ENCODE results near the gene ZNF57.
"Not testable (repeated sequence)": the region's sequence is repeated elsewhere in the genome, so short reads cannot be mapped to it uniquely, and the experiment has no call there.

The ZNF57 gene

DNA sequence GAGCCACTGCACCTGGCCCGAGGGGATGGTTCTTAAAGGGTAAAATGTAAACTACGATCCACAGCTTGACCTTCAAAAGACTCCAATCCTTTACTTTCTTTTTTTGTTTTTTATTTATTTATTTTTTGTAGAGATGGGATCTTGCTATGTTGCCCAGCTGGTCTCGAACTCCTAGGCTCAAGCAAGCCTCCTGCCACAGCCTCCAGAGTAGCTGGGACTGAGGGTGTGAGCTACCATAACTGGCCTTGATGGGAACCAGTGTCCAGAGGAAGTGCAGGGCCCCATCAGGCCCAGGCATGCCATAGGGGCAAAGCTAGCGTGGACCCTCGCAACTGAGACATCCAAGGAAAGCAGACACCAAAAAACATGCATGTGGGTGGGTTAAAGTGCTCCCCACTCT lies 62.4 kb downstream of the ZNF57 start:
- Histone ChIP-seq H4K20me1 (ENCODE audit: insufficient read depth, low read length) (no peaks in the 10 kb centered on the region), H3K9me3 (ENCODE audit: low read length) (no peaks in the 10 kb centered on the region), H2AFZ (ENCODE audit: low read length) (no peak overlapping the region), H3K36me3 (ENCODE audit: insufficient read depth, low read length) (no peaks in the 10 kb centered on the region), H3K4me3 (ENCODE audit: low read depth, low read length, poor library complexity, severe bottlenecking) (no peak overlapping the region), H3K9me2 (ENCODE audit: low read depth, low read length) (no peaks in the 10 kb centered on the region), H3K4me1 (ENCODE audit: insufficient read depth, low read length, severe bottlenecking) (no peaks in the 10 kb centered on the region), H3K9ac (ENCODE audit: low read length) (no peak overlapping the region), H3F3A (ENCODE audit: insufficient read depth, low read length) (no peaks in the 10 kb centered on the region), H3K27ac (ENCODE audit: low read depth, low read length, poor library complexity, severe bottlenecking) (no peak overlapping the region), H3K79me2 (ENCODE audit: insufficient read depth, low read length) (no peaks in the 10 kb centered on the region), H3K27me3 (ENCODE audit: insufficient read depth, low read length) (no peaks in the 10 kb centered on the region), H3K4me2 (ENCODE audit: low read length) (no peak overlapping the region)
- no peak for TF ChIP-seq EZH2 (IDR thresholded peaks at IDR 0.05; ENCODE audit: borderline replicate concordance, low read length)
- no peak for TF ChIP-seq CTCF (IDR thresholded peaks at IDR 0.05; ENCODE audit: low read length)

DNA sequence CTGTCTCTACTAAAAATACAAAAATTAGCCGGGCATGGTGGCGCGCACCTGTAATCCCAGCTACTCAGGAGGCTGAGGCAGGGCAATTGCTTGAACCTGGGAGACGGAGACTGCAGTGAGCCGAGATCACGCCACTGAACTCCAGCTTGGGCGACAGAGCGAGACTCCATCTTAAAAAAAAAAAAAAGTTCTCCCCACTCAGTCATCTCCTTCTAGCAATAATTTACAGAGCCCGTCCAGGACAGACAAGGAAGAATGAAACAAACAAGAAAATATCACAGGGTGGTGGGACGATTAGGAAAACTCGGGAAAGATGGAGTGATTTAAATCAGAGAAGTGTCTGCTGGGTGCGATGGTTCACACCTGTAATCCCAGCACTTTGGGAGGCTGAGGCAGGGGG lies 62.9 kb downstream of the ZNF57 start:
- not testable (repeated sequence) for H3K4me2 ChIP-seq (ENCODE audit: low read length); H3K4me1 ChIP-seq (ENCODE audit: insufficient read depth, low read length, severe bottlenecking); H3F3A ChIP-seq (ENCODE audit: insufficient read depth, low read length); H3K9me2 ChIP-seq (ENCODE audit: low read depth, low read length); H3K9me3 ChIP-seq (ENCODE audit: low read length); H3K27me3 ChIP-seq (ENCODE audit: insufficient read depth, low read length); H2AFZ ChIP-seq (ENCODE audit: low read length); H3K36me3 ChIP-seq (ENCODE audit: insufficient read depth, low read length); H4K20me1 ChIP-seq (ENCODE audit: insufficient read depth, low read length); H3K9ac ChIP-seq (ENCODE audit: low read length); H3K4me3 ChIP-seq (ENCODE audit: low read depth, low read length, poor library complexity, severe bottlenecking); H3K27ac ChIP-seq (ENCODE audit: low read depth, low read length, poor library complexity, severe bottlenecking); H3K79me2 ChIP-seq (ENCODE audit: insufficient read depth, low read length)

DNA sequence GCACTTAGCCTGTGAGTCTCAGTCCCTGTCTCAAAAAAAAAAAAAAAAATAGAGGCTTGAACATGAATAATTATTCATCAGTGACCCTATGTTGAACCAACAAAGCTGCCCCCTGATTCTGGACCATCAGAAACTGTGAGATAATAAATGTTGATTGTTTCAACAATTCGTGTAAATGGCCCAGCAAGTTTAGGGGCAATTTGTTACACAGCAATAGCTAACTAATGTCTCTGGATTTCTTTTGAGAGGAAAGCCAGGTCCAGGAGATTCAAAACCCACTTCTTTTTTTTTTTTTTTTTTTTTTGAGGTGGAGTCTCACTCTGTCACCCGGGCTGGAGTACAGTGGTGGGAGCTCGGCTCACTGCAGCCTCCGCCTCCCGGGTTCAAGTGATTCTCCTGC lies 64.1 kb downstream of the ZNF57 start:
- no peaks in the 10 kb centered on the region for H3F3A ChIP-seq (ENCODE audit: insufficient read depth, low read length)
- no peaks in the 10 kb centered on the region for H3K36me3 ChIP-seq (ENCODE audit: insufficient read depth, low read length)
- H3K9ac ChIP-seq (ENCODE audit: low read length): no peak overlapping the region
- no peaks in the 10 kb centered on the region for H3K9me2 ChIP-seq (ENCODE audit: low read depth, low read length)
- no peak overlapping the region for H3K27ac ChIP-seq (ENCODE audit: low read depth, low read length, poor library complexity, severe bottlenecking)
- TF ChIP-seq EZH2 (IDR thresholded peaks at IDR 0.05; ENCODE audit: borderline replicate concordance, low read length) (no peak), CTCF (IDR thresholded peaks at IDR 0.05; ENCODE audit: low read length) (no peak)
- H4K20me1 ChIP-seq (ENCODE audit: insufficient read depth, low read length): no peaks in the 10 kb centered on the region
- no peaks in the 10 kb centered on the region for H3K9me3 ChIP-seq (ENCODE audit: low read length)
- H3K79me2 ChIP-seq (ENCODE audit: insufficient read depth, low read length): no peaks in the 10 kb centered on the region
- H3K4me1 ChIP-seq (ENCODE audit: insufficient read depth, low read length, severe bottlenecking): no peaks in the 10 kb centered on the region
- H3K27me3 ChIP-seq (ENCODE audit: insufficient read depth, low read length): no peaks in the 10 kb centered on the region
- H2AFZ ChIP-seq (ENCODE audit: low read length): no peak overlapping the region
- H3K4me2 ChIP-seq (ENCODE audit: low read length): no peak overlapping the region
- no peak overlapping the region for H3K4me3 ChIP-seq (ENCODE audit: low read depth, low read length, poor library complexity, severe bottlenecking)

- H3K9me2 ChIP-seq (ENCODE audit: low read depth, low read length): no peaks in the 10 kb centered on the region
- H3K4me2 ChIP-seq (ENCODE audit: low read length): no peak overlapping the region
- no peaks in the 10 kb centered on the region for H3K27me3 ChIP-seq (ENCODE audit: insufficient read depth, low read length)
- no peaks in the 10 kb centered on the region for H3F3A ChIP-seq (ENCODE audit: insufficient read depth, low read length)
- H2AFZ ChIP-seq (ENCODE audit: low read length): no peak overlapping the region
- no peaks in the 10 kb centered on the region for H3K79me2 ChIP-seq (ENCODE audit: insufficient read depth, low read length)
- H3K9me3 ChIP-seq (ENCODE audit: low read length): no peaks in the 10 kb centered on the region
- no peak overlapping the region for H3K27ac ChIP-seq (ENCODE audit: low read depth, low read length, poor library complexity, severe bottlenecking)
- H3K9ac ChIP-seq (ENCODE audit: low read length): no peak overlapping the region
- TF ChIP-seq EZH2 (IDR thresholded peaks at IDR 0.05; ENCODE audit: borderline replicate concordance, low read length): no peak
- TF ChIP-seq CTCF (IDR thresholded peaks at IDR 0.05; ENCODE audit: low read length): no peak
- no peaks in the 10 kb centered on the region for H3K36me3 ChIP-seq (ENCODE audit: insufficient read depth, low read length)
- no peaks in the 10 kb centered on the region for H3K4me1 ChIP-seq (ENCODE audit: insufficient read depth, low read length, severe bottlenecking)
- H4K20me1 ChIP-seq (ENCODE audit: insufficient read depth, low read length): no peaks in the 10 kb centered on the region
- no peak overlapping the region for H3K4me3 ChIP-seq (ENCODE audit: low read depth, low read length, poor library complexity, severe bottlenecking)
Measured at GRCh38 chr19:2967972-2968371, 67.2 kb downstream of the ZNF57 start.

Data from OCI-LY1 (cell line).